GM19324 (cell line): ENCODE results near the gene RUVBL1.

Source experiments
- ATAC-seq: cut with Tn5 transposase; IDR thresholded peaks from one replicate; pipeline ENCODE4 v1.9.1; 2021; ENCODE audit warnings: mild to moderate bottlenecking, moderate library complexity; ENCODE audit not compliant: unreplicated experiment, low FRiP score

Gene RUVBL1

GRCh38 chr3:128040660-128041059 is 83.0 kb downstream of the RUVBL1 start:
- ATAC-seq, result no peak

DNA sequence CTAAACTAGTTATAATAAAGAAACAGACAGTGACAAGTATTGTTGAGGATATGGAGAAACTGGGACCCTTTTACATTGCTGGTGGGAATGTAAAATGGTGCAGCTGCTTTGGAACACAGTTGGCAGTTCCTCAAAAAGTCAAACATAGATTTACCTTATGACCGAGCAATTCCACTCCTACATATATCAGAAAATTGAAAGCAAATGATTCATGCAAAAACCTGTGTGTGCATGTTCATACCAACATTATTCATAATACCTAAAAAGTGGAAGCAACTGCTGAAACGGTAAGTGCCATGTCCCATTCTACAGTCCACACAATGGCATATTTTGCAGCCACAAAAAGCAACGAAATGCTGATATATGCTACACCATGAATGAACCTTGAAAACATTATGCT is 83.6 kb downstream of the RUVBL1 start:
- no peak for ATAC-seq

DNA sequence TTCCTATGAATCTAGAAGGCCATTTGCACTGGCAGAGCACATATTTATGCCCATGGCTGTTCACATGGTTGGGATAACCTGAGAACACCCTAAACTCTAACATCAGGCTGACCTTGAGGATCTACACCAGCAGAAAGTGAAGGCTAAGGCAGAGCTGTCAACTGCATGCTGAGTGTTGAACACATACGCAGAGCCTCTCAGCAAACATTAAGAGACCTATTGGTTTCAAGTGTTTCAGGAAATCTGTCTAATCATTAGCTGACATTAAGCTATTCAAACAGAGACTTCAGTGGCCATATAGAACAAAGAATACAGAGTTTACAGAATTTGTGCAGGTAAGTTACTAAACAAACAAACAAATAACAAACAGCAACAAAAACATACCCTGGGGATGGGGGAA is 87.5 kb downstream of the RUVBL1 start:
- no peak for ATAC-seq

GRCh38 chr3:128033102-128033501 is 90.5 kb downstream of the RUVBL1 start:
- ATAC-seq, result no peak
